GM19372 (cell line): ENCODE results near the gene FAM186B.

Source experiments
- ATAC-seq: cut with Tn5 transposase; IDR thresholded peaks from one replicate; pipeline ENCODE4 v1.9.1; 2021; ENCODE audit warnings: mild to moderate bottlenecking, low read depth, moderate library complexity; ENCODE audit not compliant: unreplicated experiment

FAM186B gene

DNA sequence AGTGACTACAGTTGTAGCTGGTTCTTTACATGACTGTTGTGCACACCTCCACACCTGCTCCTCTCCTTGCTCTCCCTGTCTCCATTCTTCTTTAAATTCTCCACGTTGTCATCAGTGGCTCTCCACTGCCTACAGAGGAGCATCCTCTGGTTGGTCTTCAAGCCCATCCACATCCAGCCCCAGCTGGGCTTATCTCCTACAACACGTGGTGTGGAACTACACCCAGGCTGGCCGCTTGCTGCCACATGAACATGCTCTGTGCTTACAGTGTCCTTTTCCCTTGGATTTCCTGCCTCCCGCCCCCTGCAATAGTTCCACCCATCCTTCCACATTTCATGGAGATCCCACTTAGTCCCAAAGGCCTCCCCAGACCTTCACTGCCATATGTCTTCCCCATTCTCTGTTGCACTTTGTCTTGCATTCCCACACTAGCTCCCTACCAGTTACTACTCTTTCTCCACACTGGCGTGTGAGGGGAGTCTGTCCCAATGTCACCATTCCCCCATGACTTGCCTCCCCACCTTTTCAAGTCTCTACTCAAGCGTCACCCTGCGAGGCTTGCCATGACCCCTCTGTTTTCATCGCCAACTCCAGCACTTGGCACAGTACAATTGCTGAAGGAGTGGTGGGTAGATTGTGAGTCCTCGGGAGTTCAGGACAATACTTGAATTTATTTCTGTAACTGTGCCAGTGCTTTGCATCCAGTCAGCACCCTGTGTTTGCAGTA lies 27.7 kb downstream of the FAM186B start:
- no peak for ATAC-seq

DNA sequence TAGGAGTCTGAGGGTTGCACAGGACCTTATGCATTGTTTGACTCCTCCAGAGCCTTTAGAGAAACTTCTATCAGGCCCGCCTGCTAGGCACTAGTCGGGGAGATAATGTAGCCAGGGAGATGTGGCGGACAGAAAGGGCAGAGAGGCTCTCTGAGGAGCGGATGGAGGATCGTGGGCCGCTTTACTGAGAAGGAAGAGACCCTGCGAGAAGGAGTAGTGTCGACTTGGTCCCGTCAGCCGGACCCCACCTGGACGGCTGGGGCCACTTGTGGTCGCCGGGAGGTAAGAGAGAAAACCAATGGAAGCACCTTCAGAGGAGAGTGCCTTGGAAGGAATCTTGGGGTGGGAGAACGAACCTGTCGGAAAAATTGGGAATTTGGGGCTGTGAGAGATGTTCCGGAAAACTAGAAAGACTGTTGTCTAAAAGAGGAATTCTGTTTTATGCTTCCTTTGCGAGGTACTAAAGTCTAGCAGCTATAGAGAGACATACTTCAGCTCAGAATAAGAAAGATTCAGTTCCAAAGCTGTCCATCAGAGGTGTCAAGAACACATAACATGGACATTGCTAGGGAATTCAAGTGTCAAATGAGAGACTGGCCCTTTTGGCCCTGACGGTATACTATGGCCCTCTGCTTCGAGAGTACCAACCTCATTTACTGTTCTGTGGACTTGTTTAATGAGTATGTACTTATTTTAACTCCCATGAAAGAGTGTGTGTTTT lies 36.8 kb downstream of the FAM186B start:
- ATAC-seq = peak; percentile 20

DNA sequence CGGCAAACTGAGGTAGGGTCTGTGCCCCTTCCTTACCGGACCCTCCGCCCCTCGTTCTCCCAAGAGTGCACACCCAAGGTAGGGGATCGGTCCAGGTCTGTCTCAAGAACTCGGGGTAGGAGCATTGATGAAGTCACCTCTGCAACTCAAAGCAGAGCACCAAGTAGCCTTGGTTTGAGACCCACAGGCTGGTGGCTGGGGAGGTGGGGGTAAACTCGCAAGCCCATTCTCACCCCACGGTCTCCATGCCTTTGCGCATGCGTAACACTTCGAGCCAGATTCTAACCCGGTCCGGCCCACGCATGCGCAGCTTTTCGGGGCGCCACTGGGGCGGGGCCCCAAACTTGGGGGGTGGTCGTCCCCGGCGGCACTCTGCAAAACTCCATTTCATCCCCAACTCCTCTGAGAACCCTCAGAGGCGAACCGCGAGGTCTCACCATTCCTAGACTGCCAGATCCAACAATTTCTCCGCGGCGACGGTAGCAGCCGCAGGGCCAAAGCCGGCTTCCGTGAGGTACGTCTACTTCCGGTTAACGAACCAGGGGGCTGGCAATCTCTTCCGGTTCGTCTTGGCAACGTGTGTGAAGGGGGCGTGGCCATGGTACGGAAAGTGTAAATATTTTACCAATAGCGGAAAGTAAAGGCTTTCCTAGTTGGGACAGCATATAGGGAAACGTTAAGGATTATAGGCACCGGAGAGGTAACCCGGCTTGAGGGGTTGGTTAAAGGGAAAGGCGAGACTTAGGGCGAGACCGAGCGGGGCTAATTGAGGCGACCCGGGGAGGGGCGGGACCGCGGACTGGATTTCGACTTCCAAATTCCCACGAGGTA lies 37.6 kb downstream of the FAM186B start, which contains the start of gene MCRS1:
MCRS1 (minus strand) TSS at position 532 of the 831 bp plus-strand sequence. CDS start 1,411 bp downstream, outside the sequence.
- ATAC-seq = peak; percentile 84

DNA sequence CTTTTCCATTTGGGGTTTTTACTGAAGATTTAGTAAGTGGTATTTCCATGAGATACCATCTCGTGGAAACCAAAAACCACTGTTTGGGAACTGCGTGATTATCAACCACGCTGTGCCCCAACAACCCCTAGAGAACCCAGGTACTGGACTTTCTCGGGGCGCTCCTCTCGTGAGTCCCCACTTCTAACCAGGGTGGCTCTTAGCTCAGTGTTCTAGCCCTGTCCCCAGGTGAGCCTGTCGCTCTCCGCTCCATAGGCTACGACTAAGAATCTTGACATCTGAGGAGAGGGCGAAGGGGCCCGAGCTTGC lies 38.2 kb downstream of the FAM186B start:
- ATAC-seq = no peak

DNA sequence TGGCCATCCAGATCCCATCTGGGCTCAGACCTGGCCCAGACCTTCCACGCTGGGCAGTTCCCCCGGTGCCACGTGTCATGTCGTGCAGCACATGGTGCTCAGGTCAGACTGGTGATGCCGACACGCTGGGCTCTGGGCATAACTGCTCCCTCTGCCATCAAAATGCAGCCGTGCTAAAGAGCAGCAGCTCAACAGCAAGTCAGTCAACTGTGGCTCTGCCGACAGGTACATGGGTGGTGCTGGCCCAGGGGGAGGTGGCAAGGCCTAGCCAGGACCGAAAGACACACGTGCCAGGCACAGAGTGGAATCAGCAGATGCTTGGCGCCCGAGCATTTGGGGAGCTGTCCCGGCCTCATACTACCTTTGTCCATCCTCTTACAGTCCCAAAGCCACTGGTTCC lies 39.1 kb downstream of the FAM186B start:
- no peak for ATAC-seq

DNA sequence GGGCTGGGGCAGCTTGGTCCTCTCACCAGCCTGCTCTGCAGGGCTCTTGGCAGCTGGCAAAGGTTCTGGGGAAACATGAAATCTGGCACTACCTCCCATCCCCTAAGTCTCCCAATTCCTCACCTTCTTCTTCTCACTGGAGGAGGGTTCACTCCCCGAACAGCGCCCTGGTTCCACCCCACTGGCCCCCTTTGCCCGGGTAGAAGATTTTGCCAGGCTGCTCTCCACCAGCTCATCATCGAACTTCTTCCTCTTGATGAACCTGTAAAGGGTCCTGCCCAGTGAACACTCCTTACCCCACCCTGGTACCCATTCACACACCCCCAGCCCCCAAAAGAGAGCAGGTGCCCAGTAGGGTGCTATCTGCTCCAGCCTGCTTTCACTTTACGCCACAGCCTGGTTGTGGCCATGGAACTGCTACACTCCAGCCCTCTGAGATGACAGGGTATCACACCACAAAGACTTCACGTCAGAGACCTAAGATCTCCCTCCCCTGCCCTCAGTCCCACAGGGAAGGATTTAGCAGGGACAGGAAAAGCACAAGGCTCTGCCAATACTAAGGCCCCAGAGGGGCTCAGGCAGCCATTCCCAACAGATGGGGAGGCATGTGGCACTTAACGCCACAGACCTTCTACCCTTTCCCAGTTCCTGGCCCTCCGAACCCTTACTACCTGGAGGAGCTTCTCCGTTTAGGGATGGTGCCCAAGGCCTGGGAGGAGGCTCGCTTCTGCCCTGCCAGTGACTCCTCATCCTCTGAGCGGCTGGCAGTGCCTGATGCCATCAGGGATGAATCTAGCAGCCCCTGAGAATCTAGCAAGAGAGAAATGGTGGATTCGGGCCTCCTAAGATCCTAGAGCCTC lies 39.8 kb downstream of the FAM186B start:
- no peak for ATAC-seq

DNA sequence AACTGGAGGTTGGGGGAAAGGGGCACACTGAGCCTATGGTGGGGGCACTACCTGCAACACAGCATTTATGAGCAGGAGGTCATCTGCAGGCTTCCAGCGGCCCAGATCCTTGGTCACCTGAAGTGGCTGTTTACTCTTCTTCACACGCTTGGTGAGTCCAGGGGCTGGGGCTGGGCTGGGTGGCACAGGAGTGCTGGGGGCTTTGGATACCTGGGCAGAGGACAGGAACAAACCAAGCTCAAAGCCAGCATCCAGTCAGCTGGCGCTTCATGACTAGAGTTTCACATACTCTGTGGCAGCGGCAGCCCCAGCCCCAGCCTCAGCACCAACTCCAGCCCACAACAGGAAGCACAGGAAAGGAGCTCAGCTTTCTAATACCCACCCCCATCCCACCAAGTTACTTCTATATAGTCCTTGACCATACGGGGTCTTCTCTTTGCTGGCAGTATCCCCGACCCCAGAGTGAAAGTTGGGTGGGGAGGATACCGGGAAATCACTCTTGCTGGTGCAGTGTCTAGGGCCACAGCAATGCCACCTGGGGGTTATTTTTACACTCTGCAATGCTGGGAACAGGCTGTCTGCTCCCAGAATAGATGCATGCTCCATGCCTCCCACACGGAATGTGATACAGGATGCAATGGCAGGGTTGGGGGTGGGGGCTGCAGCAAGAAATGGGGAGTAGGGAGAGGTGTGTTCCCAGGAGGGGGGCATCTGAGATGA lies 40.6 kb downstream of the FAM186B start:
- no peak for ATAC-seq

DNA sequence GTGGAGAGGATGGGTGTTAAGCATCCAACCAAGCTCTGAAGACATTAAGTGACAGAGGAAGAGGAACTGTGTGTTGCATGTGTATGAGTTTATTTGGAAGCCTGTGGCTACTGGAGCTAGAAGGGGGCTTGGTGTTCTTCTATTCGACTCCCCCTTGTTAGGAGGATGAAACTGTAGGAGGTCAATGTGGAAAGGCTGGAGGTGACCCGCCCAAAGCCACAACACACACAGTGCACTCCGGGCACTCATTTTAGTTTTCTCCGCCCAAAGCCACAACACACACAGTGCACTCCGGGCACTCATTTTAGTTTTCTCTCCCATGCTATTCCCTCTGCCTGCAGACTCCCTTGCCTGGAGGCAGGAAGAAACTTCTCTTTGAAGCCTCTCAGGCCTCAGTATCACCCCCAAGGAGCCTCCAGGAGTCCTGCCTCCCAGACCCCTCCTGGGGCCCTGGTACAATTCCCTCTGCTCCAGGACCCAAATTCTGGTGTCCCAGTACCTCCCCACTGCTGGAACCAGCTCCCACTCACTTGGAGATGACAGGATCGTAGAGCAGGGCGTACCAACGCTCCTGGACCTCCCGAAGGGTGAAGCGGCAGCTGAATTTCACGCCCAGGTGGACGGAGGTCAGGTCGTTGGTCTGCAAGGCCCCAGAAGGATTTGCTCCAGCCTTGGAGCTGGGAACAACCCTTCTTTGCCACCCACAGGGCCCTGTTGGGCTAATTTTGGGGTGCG lies 41.3 kb downstream of the FAM186B start:
- no peak for ATAC-seq

DNA sequence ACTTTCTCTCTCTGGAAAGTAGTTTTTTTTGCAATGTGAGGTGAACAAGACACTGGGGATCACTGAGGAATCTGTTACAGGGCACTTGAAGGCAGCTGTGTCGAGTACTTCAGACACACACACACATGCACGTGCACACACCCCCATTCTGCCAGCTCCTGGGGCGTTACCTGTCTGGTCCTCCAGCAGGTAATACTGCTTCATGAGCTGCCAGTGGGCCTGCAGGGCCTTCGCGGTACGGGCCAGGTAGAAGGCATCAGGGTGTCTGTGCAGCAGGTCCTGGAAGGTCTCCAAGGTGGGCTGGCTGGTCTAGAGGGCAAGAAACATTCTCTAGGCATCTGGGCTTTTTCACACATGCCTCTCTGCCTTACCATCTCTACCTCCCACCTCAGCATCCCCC lies 42.6 kb downstream of the FAM186B start:
- ATAC-seq = no peak

DNA sequence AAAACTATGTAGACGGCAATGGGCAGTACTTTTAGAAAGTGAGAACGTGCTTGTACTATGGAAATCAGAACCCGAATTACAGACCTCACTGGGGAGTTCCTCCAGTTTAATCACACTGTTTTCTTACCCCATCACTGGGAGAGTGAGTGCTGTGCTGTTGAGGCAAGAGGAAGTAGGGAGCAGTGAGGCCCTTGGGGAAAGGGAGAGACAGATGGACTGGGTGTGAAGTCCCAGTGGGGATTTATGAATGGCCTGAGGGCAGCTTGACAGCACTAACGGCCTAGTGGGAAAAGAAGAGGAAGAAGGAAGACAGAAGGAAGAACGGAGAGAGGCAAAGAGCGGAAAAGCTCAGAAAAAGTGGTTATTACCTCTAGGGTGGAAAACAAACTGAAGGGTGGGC lies 43.2 kb downstream of the FAM186B start:
- no peak for ATAC-seq

DNA sequence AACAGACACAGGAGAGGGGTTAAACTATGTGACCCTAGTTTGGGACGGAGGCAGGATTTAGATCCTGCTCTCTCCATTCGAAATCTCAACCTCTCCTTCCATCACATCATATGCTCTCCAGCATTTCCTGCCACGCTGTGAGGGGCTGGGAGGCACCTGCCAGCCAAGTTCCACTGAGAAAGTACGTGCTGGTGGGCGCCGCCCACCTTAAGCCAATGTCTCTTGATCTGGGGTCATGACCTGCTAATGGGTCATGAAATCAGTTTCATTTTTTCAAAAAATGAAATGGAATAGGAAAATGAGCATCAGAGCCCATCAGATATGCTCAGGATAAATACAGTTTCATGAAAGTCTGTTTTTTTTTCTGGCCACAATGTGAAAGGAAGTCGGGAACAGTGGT lies 44.7 kb downstream of the FAM186B start:
- ATAC-seq = no peak

DNA sequence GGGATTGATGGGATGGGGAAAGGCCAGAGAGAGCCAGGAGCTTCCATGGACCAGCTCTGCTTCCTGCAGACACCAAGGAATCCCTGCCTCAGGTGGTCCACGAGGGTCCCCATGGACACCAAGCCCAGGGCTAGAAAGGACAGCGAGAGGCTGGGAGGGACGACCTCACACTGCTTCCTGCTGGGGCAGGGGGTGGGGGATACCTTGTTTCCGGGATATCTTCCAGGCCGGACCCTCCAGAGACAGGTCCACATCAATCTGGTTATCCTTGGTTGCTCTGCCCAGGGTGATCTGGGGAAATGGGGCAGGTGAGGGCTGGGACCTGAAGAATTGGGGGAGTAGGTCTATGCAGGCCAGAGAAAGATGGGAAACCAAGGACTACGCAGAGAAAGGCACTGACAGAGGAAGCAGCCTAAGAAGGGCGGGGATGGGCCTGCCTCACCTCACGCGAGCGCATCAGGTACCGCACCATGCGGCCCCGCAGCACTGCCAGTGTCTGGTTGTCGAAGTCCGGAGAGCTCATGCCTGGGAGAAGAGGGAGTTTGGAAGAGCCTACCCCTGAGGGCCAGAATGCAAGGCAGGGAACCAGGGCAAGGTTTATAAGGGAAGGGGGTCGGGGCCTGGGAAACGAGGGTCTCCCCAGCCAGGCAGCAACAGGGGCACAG lies 46.3 kb downstream of the FAM186B start:
- no peak for ATAC-seq

DNA sequence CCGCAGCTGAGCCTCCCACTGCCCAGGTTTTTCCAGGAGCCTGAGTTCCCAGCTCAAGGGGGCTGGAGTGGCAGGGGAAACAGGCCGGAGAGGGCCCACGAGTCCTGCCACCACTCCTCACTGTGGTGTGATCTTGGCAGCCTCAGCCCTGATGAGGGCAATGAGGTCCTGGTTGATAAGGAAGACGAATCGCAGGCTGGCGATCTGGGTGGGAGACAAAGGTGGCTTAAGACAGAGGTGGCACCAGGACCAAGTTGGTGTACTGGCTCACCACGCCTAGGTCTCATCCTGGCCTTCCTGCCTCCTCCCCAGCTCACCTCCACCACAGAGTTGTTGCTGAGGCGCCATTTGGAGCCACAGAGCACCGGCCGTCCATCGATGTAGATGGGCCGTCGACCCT lies 46.9 kb downstream of the FAM186B start:
- ATAC-seq = no peak

DNA sequence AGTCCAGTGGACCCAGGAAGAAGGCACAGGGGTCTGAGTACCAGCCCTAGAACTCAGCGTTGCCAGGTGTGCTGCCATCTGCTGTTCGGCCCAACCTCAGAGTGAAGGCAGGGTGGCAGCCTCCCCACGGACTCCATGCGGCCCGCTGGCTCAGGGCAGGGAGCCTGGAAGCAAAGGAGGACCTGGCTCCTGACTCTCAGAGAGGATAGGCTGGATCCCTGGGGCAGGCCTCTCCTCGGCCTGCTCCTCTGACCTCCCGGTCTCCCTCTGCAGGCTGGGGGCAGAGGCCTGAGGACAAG lies 47.6 kb downstream of the FAM186B start:
- ATAC-seq = no peak

DNA sequence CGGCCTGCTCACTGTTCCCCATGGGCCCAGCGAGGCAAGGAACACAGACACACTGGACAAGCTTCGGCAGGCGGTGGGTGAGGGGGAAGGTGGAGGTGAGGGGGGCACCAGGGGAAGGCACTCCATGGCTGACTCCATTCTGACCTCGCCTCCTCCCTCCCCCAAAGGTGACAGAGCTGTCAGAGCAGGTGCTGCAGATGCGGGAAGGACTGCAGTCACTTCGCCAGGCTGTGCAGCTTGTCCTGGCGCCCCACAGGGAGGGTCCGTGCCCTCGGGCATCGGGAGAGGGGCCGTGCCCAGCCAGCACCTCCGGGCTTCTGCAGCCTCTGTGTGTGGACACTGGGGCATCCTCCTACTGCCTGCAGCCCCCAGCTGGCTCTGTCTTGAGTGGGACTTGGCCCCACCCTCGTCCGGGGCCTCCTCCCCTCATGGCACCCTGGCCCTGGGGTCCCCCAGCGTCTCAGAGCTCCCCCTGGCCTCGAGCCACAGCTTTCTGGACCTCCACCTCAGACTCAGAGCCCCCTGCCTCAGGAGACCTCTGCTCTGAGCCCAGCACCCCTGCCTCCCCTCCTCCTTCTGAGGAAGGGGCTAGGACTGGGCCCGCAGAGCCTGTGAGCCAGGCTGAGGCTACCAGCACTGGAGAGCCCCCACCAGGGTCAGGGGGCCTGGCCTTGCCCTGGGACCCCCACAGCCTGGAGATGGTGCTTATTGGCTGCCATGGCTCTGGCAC lies 48.1 kb downstream of the FAM186B start:
- no peak for ATAC-seq

DNA sequence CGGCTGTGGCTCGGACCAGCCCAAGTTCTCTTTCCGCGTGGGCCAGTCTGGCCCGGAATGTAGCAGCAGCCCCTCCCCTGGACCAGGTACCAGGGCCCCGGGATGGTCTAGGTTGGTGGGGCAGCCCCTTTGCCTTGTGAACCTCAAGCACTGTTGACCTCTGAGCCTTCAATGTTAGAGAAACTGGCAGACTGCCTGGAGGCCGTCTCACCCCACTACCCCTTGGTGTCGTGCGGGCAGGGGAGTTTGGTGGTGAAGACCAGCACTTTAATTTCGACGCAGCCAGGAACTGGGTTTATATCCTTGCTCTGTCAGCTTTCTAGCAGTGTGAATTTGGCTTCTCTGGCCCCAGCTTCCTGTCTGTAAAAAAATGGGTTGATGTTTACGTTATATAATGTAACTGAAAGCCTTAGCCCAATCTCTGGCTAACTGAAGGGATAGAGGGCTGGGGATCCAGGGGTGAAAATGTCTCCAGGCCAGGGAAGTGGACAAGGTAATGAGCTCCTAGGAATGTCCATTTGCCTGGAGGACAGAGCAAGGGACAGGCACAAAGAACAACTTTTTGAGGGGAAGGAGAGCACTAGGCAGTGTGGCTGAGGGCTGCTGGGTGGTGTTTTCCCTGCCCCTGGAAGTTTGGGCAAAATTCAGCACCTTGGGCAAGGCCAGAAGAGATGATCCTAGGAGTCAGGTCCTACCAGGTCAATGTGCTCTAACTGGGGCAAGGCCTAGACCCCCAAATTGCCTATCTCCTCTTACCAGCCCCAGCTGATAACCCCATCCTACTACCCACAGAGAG lies 48.9 kb downstream of the FAM186B start:
- ATAC-seq = no peak

DNA sequence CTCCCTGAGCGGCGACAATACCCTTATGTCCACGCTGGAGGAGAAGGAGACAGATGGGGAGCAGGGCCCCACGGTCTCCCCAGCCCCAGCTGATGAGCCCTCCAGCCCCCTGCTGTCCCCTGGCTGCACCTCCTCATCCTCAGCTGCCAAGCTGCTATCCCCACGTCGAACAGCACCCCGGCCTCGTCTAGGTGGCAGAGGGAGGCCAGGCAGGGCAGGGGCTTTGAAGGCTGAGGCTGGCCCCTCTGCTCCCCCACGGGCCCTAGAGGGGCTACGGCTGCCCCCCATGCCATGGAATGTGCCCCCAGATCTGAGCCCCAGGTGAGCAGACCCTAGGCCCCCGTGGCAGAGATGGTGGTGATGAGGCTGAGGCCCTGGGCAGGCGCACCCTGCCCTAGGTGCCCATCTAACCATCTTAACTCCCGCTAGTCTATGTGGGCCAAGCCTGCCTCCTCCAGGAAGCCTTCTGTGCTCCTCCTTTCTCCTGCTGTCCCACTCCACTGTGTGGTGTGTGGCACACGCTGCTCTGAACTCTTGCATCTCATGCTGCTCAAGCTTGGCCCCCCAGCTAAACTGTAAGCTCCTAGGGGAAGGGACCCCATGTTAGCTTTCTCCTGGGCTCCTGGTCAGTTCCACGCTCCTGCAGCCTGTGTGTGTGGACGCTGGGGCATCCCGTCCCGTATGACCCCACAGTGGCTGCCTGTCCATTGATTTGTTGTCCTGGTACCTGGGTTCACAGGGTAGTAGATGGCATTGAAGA lies 49.6 kb downstream of the FAM186B start:
- ATAC-seq = no peak
